Astrocyte of the cerebellum (primary cell): ENCODE results near the gene GALR2.
"Not testable (repeated sequence)": the region's sequence is repeated elsewhere in the genome, so short reads cannot be mapped to it uniquely, and the experiment has no call there.

ENCODE experiments used
- DNase-seq: peaks from one replicate; pipeline ENCODE4 v3.0.0-alpha.2; 2011; ENCODE audit warnings: low read depth
- H3K4me3 ChIP-seq: 2 replicates; pipeline ENCODE4 v1.5.1; 2011; ENCODE audit warnings: mild to moderate bottlenecking, low read depth, low read length, moderate library complexity
- CTCF ChIP-seq: IDR thresholded peaks from 2 replicates; pipeline ENCODE4 v1.5.1; 2012; ENCODE audit warnings: low read length, low read depth, moderate library complexity, mild to moderate bottlenecking; ENCODE audit errors: missing control alignments
- in situ Hi-C: cut with HindIII; loops from 2 replicates; pipeline ENCODE4 v1.10.0; 2017; ENCODE audit warnings: low sequenced_read_pairs

GALR2 gene

GRCh38 chr17:76077584-76078110, 3.1 kb downstream of the GALR2 start:
- no peak overlapping the region for H3K4me3 ChIP-seq
- TF ChIP-seq CTCF: no peak
- in situ Hi-C loops: no loop called here
- DNase-seq: no peak

DNA sequence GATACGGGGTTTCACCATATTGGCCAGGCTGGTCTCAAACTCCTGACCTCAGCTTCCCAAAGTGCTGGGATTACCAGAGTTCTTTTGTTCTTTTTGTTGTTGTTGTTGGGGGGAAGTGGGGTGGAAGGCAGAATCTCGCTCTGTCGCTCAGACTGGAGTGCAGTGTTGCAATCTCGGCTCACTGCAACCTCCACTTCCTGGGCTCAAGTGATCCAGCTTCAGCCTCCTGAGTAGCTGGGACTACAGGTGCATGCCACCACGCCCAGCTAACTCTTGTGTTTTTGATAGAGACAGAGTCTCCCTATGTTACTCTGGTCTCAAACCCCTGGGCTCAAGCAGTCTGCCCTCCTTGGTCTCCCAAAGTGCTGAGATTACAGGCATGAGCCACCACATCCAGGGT, 3.8 kb downstream of the GALR2 start:
- H3K4me3 ChIP-seq, in situ Hi-C loops, DNase-seq: not testable (repeated sequence)

DNA sequence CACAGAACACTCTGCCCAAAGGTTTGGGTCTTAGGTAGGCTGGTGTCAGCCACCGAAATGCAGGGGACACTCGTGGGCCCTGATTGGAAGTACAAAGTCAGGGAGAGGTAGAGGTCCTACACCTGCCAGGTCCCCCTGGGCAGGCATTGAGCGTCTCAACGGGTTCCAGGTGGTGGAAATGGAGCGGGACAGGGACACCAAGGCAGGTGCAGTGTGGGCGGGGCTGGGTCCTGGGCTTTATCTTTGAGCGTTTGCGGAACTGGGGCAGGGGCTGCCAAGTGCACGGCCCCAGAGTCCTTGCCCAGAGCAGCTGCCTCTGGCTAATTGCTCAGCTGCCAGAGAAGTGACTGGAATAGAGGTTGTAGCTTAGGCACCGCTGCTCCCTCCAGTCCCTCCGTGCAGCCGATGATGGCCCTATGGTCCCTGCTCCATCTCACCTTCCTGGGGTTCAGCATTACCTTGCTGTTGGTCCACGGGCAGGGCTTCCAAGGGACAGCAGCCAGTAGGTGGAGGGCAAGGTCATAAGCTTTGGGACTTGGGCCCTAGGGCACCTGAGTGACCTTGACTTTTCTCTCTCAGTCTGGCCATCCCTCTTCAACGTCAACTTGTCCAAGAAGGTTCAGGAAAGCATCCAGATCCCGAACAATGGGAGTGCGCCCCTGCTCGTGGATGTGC, 4.4 kb downstream of the GALR2 start, which contains the start of gene ZACN:
ZACN (plus strand) TSS at position 323 of the 675 bp plus-strand sequence; CDS start at position 406, 83 bp downstream.
- in situ Hi-C loops: no loop called here
- no peak for TF ChIP-seq CTCF
- no peak within 1 kb of the TSS for H3K4me3 ChIP-seq
- no peak for DNase-seq

- in situ Hi-C loops: no loop called here
- no peak overlapping the region for H3K4me3 ChIP-seq
- TF ChIP-seq CTCF: no peak
- DNase-seq: no peak
Measured at GRCh38 chr17:76079535-76079955, 5.0 kb downstream of the GALR2 start.

DNA sequence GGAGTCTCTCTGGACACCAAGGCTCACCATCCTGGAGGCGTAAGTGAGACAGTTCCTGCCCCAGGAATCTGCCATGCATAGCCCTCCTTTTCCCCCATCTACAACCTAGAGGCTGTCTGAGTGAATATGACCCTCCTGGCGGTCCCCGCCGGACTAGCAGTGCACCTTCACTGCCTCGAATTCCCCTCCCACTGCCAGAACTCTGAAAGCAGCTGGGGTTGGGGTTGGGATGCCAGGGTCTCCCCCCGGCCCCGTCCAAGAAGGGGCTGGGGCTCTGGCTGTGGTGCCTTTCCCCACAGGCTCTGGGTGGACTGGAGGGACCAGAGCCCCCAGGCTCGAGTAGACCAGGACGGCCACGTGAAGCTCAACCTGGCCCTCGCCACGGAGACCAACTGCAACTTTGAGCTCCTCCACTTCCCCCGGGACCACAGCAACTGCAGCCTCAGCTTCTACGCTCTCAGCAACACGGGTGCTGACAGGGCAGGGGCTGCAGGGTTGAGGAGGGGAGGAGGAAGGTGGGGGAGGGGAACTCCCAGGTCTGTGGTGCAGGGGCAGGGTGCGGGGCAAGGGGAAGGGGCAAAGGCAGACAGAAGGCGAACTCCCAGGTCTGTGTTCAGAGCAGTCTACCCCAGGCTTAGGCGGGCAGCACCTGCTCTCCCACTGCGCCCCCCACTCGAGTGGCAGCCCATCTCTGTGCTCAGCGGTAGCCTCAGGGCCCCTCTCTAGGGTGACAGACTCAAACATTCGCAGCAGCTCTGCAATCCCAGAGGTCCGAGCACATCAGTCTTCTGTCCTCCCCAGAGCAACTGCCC, 5.6 kb downstream of the GALR2 start:
- no peak for TF ChIP-seq CTCF
- DNase-seq: no peak
- no peak overlapping the region for H3K4me3 ChIP-seq
- in situ Hi-C loops: no loop called here

DNA sequence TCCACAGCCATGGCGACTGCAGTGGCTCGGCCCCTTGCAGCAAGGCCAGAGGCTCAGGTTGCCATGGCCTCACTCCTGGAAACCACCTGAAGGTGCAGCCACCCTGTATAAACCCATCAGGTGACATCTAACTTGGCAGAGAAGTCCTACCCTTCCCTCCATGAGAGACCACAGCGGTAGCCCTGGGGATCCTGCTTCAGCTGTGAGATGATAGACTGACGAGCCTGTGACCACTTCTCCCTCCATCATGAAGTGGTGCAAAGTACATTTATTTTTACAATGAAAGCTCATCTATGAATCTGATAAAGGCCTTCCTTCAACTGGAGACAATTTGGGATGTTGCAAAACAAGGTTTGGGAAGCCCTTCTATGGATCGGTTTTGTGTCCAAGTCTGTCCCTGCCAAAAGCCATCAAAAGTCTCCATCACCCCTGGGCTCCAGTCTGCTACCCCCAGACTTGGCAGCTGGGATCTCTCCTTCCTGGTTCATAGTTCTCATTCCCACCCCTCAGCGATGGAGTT, 6.2 kb downstream of the GALR2 start:
- DNase-seq: no peak
- no peak overlapping the region for H3K4me3 ChIP-seq
- no peak for TF ChIP-seq CTCF
- in situ Hi-C loops: no loop called here
